IMR-90 (cell line): ENCODE data around the gene FBN1. TPM values are rescaled to one million over a fixed set of nuclear protein-coding genes. Genes with fewer than 3 reads are reported as not detected.
A peak's percentile ranks its signal among the peaks of the same experiment; 100 is the strongest.

Experiments used
- ATAC-seq: fragments of 200-7000 bp; cut with Tn5 transposase; 2 replicates; pipeline ENCODE4 v1.9.1; 2020; ENCODE audit warnings: low read depth, mild to moderate bottlenecking, moderate library complexity
- BruUV-seq: library from RNA; stranded (reverse); fragments of 400-500 nt; replicated peaks from 2 replicates; lab custom pipeline; 2021; lab: Mats Ljungman, UMichigan
- CTCF ChIA-PET: fragments of 300-600 bp; formaldehyde crosslinking; extraction: SDS; loops from one replicate; lab custom pipeline; 2021; ENCODE audit warnings: antibody characterized with exemption; lab: Yijun Ruan, JAX
- POLR2A ChIA-PET: fragments of 300-600 bp; sonication (Branson Sonifier 250); formaldehyde crosslinking; loops from one replicate; lab custom pipeline; 2022; ENCODE audit warnings: antibody characterized with exemption; ENCODE audit not compliant: unreplicated experiment; lab: Charles Lee
- DNase-seq: peaks from one replicate; pipeline ENCODE4 v3.0.0; 2013
- H2AFZ ChIP-seq: replicated peaks from 2 replicates; pipeline ENCODE3; 2013; ENCODE audit warnings: low read length, mild to moderate bottlenecking; ENCODE audit not compliant: poor library complexity
- H2AK5ac ChIP-seq: 2 replicates; pipeline ENCODE4 v1.6.1; 2013; ENCODE audit warnings: low read depth, low read length, inconsistent platforms
- H2AK9ac ChIP-seq: replicated peaks from 2 replicates; pipeline ENCODE3; 2013; ENCODE audit warnings: mild to moderate bottlenecking, low read depth, low read length, moderate library complexity; ENCODE audit not compliant: poor library complexity
- H2BK120ac ChIP-seq: 2 replicates; pipeline ENCODE4 v1.6.1; 2013; ENCODE audit warnings: low read depth, low read length, inconsistent platforms
- H2BK15ac ChIP-seq: 3 replicates; pipeline ENCODE4 v1.6.1; 2013; ENCODE audit warnings: low read depth, low read length, inconsistent platforms
- H2BK20ac ChIP-seq: 2 replicates; pipeline ENCODE4 v1.6.1; 2013; ENCODE audit warnings: low read depth, mild to moderate bottlenecking, inconsistent platforms, low read length, moderate library complexity
- H2BK5ac ChIP-seq: 2 replicates; pipeline ENCODE4 v1.6.1; 2013; ENCODE audit warnings: mild to moderate bottlenecking, low read depth, low read length, inconsistent platforms; ENCODE audit not compliant: poor library complexity, severe bottlenecking
- H3K14ac ChIP-seq: replicated peaks from 2 replicates; pipeline ENCODE4 v1.6.1; 2013; ENCODE audit warnings: low read depth, low read length, inconsistent platforms
- H3K18ac ChIP-seq: 2 replicates; pipeline ENCODE4 v1.6.1; 2013; ENCODE audit warnings: low read depth, low read length, control low read depth
- H3K23ac ChIP-seq: 2 replicates; pipeline ENCODE4 v1.6.1; 2013; ENCODE audit warnings: low read depth, low read length, inconsistent platforms
- H3K27ac ChIP-seq: 2 replicates; pipeline ENCODE4 v1.5.1; 2013; ENCODE audit warnings: mild to moderate bottlenecking, control low read depth, low read length; ENCODE audit not compliant: insufficient read depth
- H3K27me3 ChIP-seq: 2 replicates; pipeline ENCODE4 v1.6.1; 2013; ENCODE audit warnings: low read length; ENCODE audit not compliant: control insufficient read depth, insufficient read depth
- H3K36me3 ChIP-seq: 2 replicates; pipeline ENCODE4 v1.6.1; 2013; ENCODE audit warnings: low read length, mixed read lengths; ENCODE audit not compliant: control insufficient read depth, insufficient read depth
- H3K4ac ChIP-seq: 2 replicates; pipeline ENCODE4 v1.6.1; 2013; ENCODE audit warnings: low read depth, low read length, inconsistent platforms
- H3K4me1 ChIP-seq: 2 replicates; pipeline ENCODE4 v1.6.1; 2013; ENCODE audit warnings: low read length, mixed read lengths; ENCODE audit not compliant: control insufficient read depth, insufficient read depth
- H3K4me2 ChIP-seq: 2 replicates; pipeline ENCODE4 v1.6.1; 2013; ENCODE audit warnings: low read depth, mild to moderate bottlenecking, control low read depth, low read length, moderate library complexity
- H3K4me3 ChIP-seq: 2 replicates; pipeline ENCODE4 v1.5.1; 2013; ENCODE audit warnings: low read depth, mild to moderate bottlenecking, control low read depth, low read length, moderate library complexity; ENCODE audit not compliant: insufficient read depth
- H3K56ac ChIP-seq: 2 replicates; pipeline ENCODE4 v1.6.1; 2013; ENCODE audit warnings: low read length, inconsistent platforms; ENCODE audit not compliant: insufficient read depth; ENCODE audit errors: extremely low read depth
- H3K79me1 ChIP-seq, 2 experiments: 2 replicates each; pipeline ENCODE4 v1.6.1; 2013; ENCODE audit warnings: low read length in 2 of 2, inconsistent platforms in 1 of 2, low read depth in 1 of 2
- H3K9ac ChIP-seq: 2 replicates; pipeline ENCODE4 v1.6.1; 2013; ENCODE audit warnings: low read depth, low read length, control low read depth
- H3K9me1 ChIP-seq: 2 replicates; pipeline ENCODE4 v1.6.1; 2013; ENCODE audit warnings: low read length, inconsistent platforms; ENCODE audit not compliant: insufficient read depth
- H3K9me3 ChIP-seq: 2 replicates; pipeline ENCODE4 v1.6.1; 2013; ENCODE audit warnings: low read length; ENCODE audit not compliant: control insufficient read depth, insufficient read depth
- H4K20me1 ChIP-seq: 2 replicates; pipeline ENCODE4 v1.6.1; 2013; ENCODE audit warnings: low read length, inconsistent platforms; ENCODE audit not compliant: insufficient read depth
- H4K5ac ChIP-seq: 2 replicates; pipeline ENCODE4 v1.6.1; 2013; ENCODE audit warnings: mild to moderate bottlenecking, low read depth, low read length, control low read depth
- H4K8ac ChIP-seq, 2 experiments: 2 replicates each; pipeline ENCODE4 v1.6.1; 2013; ENCODE audit warnings: low read depth in 2 of 2, low read length in 2 of 2, control low read depth in 1 of 2, inconsistent platforms in 1 of 2
- H4K91ac ChIP-seq: 2 replicates; pipeline ENCODE4 v1.6.1; 2013; ENCODE audit warnings: low read depth, low read length, inconsistent platforms; ENCODE audit not compliant: insufficient read depth
- BHLHE40 ChIP-seq: fragments of 150-350 bp; IDR thresholded peaks from 2 replicates; pipeline ENCODE4 v1.6.1; 2016; ENCODE audit warnings: mild to moderate bottlenecking, low read depth, low read length
- CEBPB ChIP-seq: IDR thresholded peaks from 2 replicates; pipeline ENCODE4 v1.6.1; 2012; ENCODE audit warnings: low read depth, low read length, improper control_type of control experiment
- CHD1 ChIP-seq: IDR thresholded peaks from 2 replicates; pipeline ENCODE4 v1.6.1; 2012; ENCODE audit warnings: low read depth, low read length, improper control_type of control experiment
- CTCF ChIP-seq: conservative IDR thresholded peaks from 2 replicates; pipeline ENCODE4 v1.5.1; 2012; ENCODE audit warnings: mild to moderate bottlenecking, low read depth, low read length, improper control_type of control experiment
- FOS ChIP-seq: fragments of 150-350 bp; IDR thresholded peaks from 2 replicates; pipeline ENCODE4 v1.6.1; 2016; ENCODE audit warnings: low read depth, low read length
- MAFK ChIP-seq: IDR thresholded peaks from 2 replicates; pipeline ENCODE4 v1.6.1; 2012; ENCODE audit warnings: low read depth, low read length, improper control_type of control experiment
- MAZ ChIP-seq: IDR thresholded peaks from 2 replicates; pipeline ENCODE4 v1.6.1; 2012; ENCODE audit warnings: low read depth, mild to moderate bottlenecking, low read length, improper control_type of control experiment, moderate library complexity, borderline replicate concordance
- MXI1 ChIP-seq: IDR thresholded peaks from 2 replicates; pipeline ENCODE4 v1.6.1; 2012; ENCODE audit warnings: low read depth, mild to moderate bottlenecking, low read length, moderate library complexity, borderline replicate concordance
- NFE2L2 ChIP-seq: fragments of 150-350 bp; IDR thresholded peaks from 2 replicates; pipeline ENCODE4 v1.6.1; 2016; ENCODE audit warnings: low read depth, mild to moderate bottlenecking, low read length
- POLR2A ChIP-seq: IDR thresholded peaks from 2 replicates; pipeline ENCODE4 v1.6.1; 2012; ENCODE audit warnings: mild to moderate bottlenecking, low read depth, low read length
- RAD21 ChIP-seq: IDR thresholded peaks from 2 replicates; pipeline ENCODE4 v1.6.1; 2012; ENCODE audit warnings: low read length, improper control_type of control experiment
- RCOR1 ChIP-seq: IDR thresholded peaks from 2 replicates; pipeline ENCODE4 v1.6.1; 2012; ENCODE audit warnings: mild to moderate bottlenecking, low read length, improper control_type of control experiment; ENCODE audit not compliant: insufficient replicate concordance
- RFX5 ChIP-seq: IDR thresholded peaks from 2 replicates; pipeline ENCODE4 v1.8.0; 2012; ENCODE audit warnings: low read depth, mild to moderate bottlenecking, low read length, moderate library complexity
- SMC3 ChIP-seq: fragments of 150-350 bp; IDR thresholded peaks from 2 replicates; pipeline ENCODE4 v1.6.1; 2016; ENCODE audit warnings: low read depth, mild to moderate bottlenecking, antibody characterized with exemption, low read length, moderate library complexity
- WGBS, 2 experiments: methylation state at CpG; one replicate each; pipeline versions ENCODE4 v1.1.5 to v1.1.7; 2013; ENCODE audit warnings: missing lambda C conversion rate in 2 of 2; ENCODE audit not compliant: insufficient read length in 1 of 2; ENCODE audit errors: extremely low coverage in 2 of 2; 5-methylcytosine and 5-hydroxymethylcytosine counted together
- dilution Hi-C: fragments of 300-500 bp; cut with HindIII; formaldehyde crosslinking; loops from one replicate; pipeline ENCODE4 v1.14.3; 2018; ENCODE audit warnings: low sequenced_read_pairs; ENCODE audit not compliant: unreplicated experiment
- in situ Hi-C: fragments of 300-500 bp; cut with MboI; formaldehyde crosslinking; loops from 3 replicates; pipeline ENCODE4 v1.14.3; 2019; ENCODE audit warnings: low sequenced_read_pairs, inconsistent platforms, mixed read lengths
- intact Hi-C: fragments of 100-400 bp; cut with micrococcal nuclease; formaldehyde crosslinking; loops from 2 replicates; pipeline ENCODE4 v1.10.0; 2022
- polyA plus RNA-seq, 3 experiments: library from polyadenylated mRNA; depleted of rRNA; stranded (reverse); fragments of >200 nt; gene quantifications; 2 replicates each; pipeline ENCODE4 v1.2.3, GENCODE V29; 2012; ENCODE audit warnings: low replicate concordance in 1 of 3
- total RNA-seq: library from RNA; depleted of rRNA; stranded (reverse); fragments of >200 nt; gene quantifications from 2 replicates; pipeline ENCODE4 v1.2.3, GENCODE V29; 2012
- TF ChIP-seq, protein P1 (sequence below): fragments of 150-350 bp; IDR thresholded peaks from 2 replicates; pipeline ENCODE4 v1.6.1; 2017; ENCODE audit warnings: mild to moderate bottlenecking, antibody characterized with exemption, low read length, low read depth
- TF ChIP-seq, protein P2 (sequence below): fragments of 150-350 bp; IDR thresholded peaks from 2 replicates; pipeline ENCODE4 v1.6.1; 2016; ENCODE audit warnings: low read depth, mild to moderate bottlenecking, low read length, moderate library complexity, borderline replicate concordance

Gene FBN1
- total and polyA plus RNA-seq, 2 of the 4 experiments (the other 2 are of a cell fraction): 134 to 283 TPM

- H3K9me1 ChIP-seq: peaks cover 3% of the 10 kb centered on the region; the same call in 1 of the 2 replicates
- H3K4me2 ChIP-seq: no peak overlapping the region
- no peak overlapping the region for H3K4ac ChIP-seq
- no peak; the same call in 1 of the 2 replicates for ATAC-seq
- H3K27ac ChIP-seq: no peak overlapping the region
- H3K9ac ChIP-seq: no peak overlapping the region
- no peak overlapping the region for H2AFZ ChIP-seq
- CTCF ChIA-PET: no interaction called here
- in situ Hi-C loops (no loop called here), intact Hi-C loops (no loop called here), dilution Hi-C loops (no loop called here)
- no peak overlapping the region for H4K5ac ChIP-seq
- H2BK5ac ChIP-seq: no peak overlapping the region
- 0 out of 2 replicates have a peak overlapping the region, but pooled peaks have one; percentile 17 for H4K91ac ChIP-seq
- no peak overlapping the region for H2AK9ac ChIP-seq
- no TSS peak for BruUV-seq
- H3K79me1 ChIP-seq: peaks cover 10 to 38% of the 10 kb centered on the region in 2 experiments; a peak in 3 of 4 replicates
- no peaks in the 10 kb centered on the region for H3K9me3 ChIP-seq
- H3K56ac ChIP-seq: no peak overlapping the region
- no peak overlapping the region; a peak in 1 of 4 replicates for H4K8ac ChIP-seq
- no peak overlapping the region for H2BK15ac ChIP-seq
- no peak overlapping the region for H3K23ac ChIP-seq
- DNase-seq: no peak
- H2AK5ac ChIP-seq: no peak overlapping the region
- H3K36me3 ChIP-seq: peaks cover 27% of the 10 kb centered on the region
- no peaks in the 10 kb centered on the region for H4K20me1 ChIP-seq
- peaks cover 3% of the 10 kb centered on the region; the same call in 1 of the 2 replicates for H3K4me1 ChIP-seq
- H2BK20ac ChIP-seq: no peak overlapping the region
- H2BK120ac ChIP-seq: no peak overlapping the region
- POLR2A ChIA-PET: interaction anchor here (0.6 kb wide), 1 partner anchor 120 kb away, joined by 3 read pairs; no protein-coding TSS in a partner anchor
- TF ChIP-seq RAD21: no peak
- no peak for TF ChIP-seq CHD1
- no peak for TF ChIP-seq MAZ
- TF ChIP-seq, protein P1, sequence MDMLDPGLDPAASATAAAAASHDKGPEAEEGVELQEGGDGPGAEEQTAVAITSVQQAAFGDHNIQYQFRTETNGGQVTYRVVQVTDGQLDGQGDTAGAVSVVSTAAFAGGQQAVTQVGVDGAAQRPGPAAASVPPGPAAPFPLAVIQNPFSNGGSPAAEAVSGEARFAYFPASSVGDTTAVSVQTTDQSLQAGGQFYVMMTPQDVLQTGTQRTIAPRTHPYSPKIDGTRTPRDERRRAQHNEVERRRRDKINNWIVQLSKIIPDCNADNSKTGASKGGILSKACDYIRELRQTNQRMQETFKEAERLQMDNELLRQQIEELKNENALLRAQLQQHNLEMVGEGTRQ: no peak
- TF ChIP-seq CTCF: no peak
- TF ChIP-seq SMC3: no peak
- TF ChIP-seq FOS: no peak
- TF ChIP-seq MAFK: no peak
- TF ChIP-seq RCOR1: no peak
- no peak for TF ChIP-seq RFX5
- TF ChIP-seq POLR2A: no peak
- TF ChIP-seq, protein P2, sequence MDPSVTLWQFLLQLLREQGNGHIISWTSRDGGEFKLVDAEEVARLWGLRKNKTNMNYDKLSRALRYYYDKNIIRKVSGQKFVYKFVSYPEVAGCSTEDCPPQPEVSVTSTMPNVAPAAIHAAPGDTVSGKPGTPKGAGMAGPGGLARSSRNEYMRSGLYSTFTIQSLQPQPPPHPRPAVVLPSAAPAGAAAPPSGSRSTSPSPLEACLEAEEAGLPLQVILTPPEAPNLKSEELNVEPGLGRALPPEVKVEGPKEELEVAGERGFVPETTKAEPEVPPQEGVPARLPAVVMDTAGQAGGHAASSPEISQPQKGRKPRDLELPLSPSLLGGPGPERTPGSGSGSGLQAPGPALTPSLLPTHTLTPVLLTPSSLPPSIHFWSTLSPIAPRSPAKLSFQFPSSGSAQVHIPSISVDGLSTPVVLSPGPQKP: no peak
- TF ChIP-seq CEBPB: no peak
- no peak for TF ChIP-seq NFE2L2
- no peak for TF ChIP-seq MXI1
- no peak for TF ChIP-seq BHLHE40
- no peak overlapping the region for H3K4me3 ChIP-seq
- H3K18ac ChIP-seq: peak overlapping the region; percentile 14; the same call in 1 of the 2 replicates
- no CpG with 5 or more reads among the region's 2 CpGs for WGBS, 2 experiments
- no peaks in the 10 kb centered on the region for H3K27me3 ChIP-seq
- H3K14ac ChIP-seq: no peak overlapping the region
Measured at GRCh38 chr15:48478581-48478980, 166.9 kb downstream of the FBN1 start.
